Left lung (tissue), 10 donors: ENCODE results near the gene MTHFD1L. TPM values are rescaled to one million over a fixed set of nuclear protein-coding genes. Genes with fewer than 3 reads are reported as not detected.
A peak's percentile ranks its signal among the peaks of the same experiment; 100 is the strongest.

ENCODE experiments used
- ATAC-seq: fragments of 200-7000 bp; cut with Tn5 transposase; one replicate; pipeline ENCODE4 v1.9.1; 2020; ENCODE audit warnings: moderate library complexity
- DNase-seq, 4 donors: peaks; one replicate each; pipeline ENCODE4 v3.0.0-alpha.2; 2013 to 2020
- H3K27ac ChIP-seq, 2 donors: fragments of 200-600 bp; sonication (generic) in 1 of 2; one replicate each; pipeline versions ENCODE4 v1.5.0 to v1.8.0; 2020 to 2021
- H3K27me3 ChIP-seq, 2 donors: fragments of 200-600 bp; sonication (generic) in 1 of 2; one replicate each; pipeline versions ENCODE4 v1.5.0 to v1.8.0; 2020 to 2021
- H3K36me3 ChIP-seq, 2 donors: fragments of 200-600 bp; sonication (generic) in 1 of 2; one replicate each; pipeline versions ENCODE4 v1.5.0 to v1.8.0; 2020 to 2021
- H3K4me1 ChIP-seq, 2 donors: fragments of 200-600 bp; one replicate each; pipeline ENCODE4 v1.8.0; 2021
- H3K4me3 ChIP-seq, 2 donors: fragments of 200-600 bp; sonication (generic) in 1 of 2; one replicate each; pipeline versions ENCODE4 v1.5.0 to v1.8.0; 2020 to 2021; ENCODE audit warnings: mild to moderate bottlenecking in 1 of 2
- H3K9me3 ChIP-seq, 2 donors: fragments of 200-600 bp; sonication (generic) in 1 of 2; one replicate each; pipeline versions ENCODE4 v1.5.0 to v1.8.0; 2020 to 2021
- CTCF ChIP-seq, 2 donors: fragments of 200-600 bp; sonication (generic) in 1 of 2; IDR thresholded peaks; one replicate each; pipeline versions ENCODE4 v1.5.0 to v1.8.0; 2021; ENCODE audit warnings: antibody characterized with exemption in 2 of 2
- intact Hi-C, 2 donors: fragments of 100-400 bp; cut with DNase I; formaldehyde crosslinking; loops; one replicate each; pipeline versions ENCODE4 v1.11.2 to v1.14.2; 2022
- polyA plus RNA-seq, 6 donors: library from polyadenylated mRNA; unstranded; fragments of 120-200 nt; gene quantifications; one replicate each; pipeline ENCODE4 v1.2.1, GENCODE V29; 2013; ENCODE audit not compliant: insufficient read length in 6 of 6
- total RNA-seq, 2 donors: library from RNA; stranded (reverse); fragmentation: NEBNext Ultra II Directional; extraction: Animal tissue kit (Norgen Biotek cat#: 25700); gene quantifications; one replicate each; pipeline ENCODE4 v1.2.1, GENCODE V29; 2021
- donor health status: DM: no; HTN: yes; CAD: no.
- donor health status: DM: no; HTN: no; CAD: no.

Gene MTHFD1L
- total and polyA plus RNA-seq, 8 donors: 11.9 to 38.2 (median 16.0) TPM

GRCh38 chr6:150931405-150931804 lies 65.9 kb downstream of the MTHFD1L start:
- Histone ChIP-seq H3K4me3 (no peak overlapping the region), H3K9me3 (no peaks in the 10 kb centered on the region), H3K4me1 (no peaks in the 10 kb centered on the region), H3K27me3 (no peaks in the 10 kb centered on the region), H3K27ac (no peak overlapping the region), H3K36me3 (peaks cover 0 to 5% of the 10 kb centered on the region in 2 donors)
- ATAC-seq (no peak), DNase-seq (no peak)
- intact Hi-C loops: no loop called here
- no peak for TF ChIP-seq CTCF (IDR thresholded peaks at IDR 0.05)

- no peak for ATAC-seq
- no peaks in the 10 kb centered on the region for H3K9me3 ChIP-seq
- H3K27me3 ChIP-seq: no peaks in the 10 kb centered on the region
- DNase-seq: no peak
- H3K36me3 ChIP-seq: peaks cover 0 to 20% of the 10 kb centered on the region in 2 donors
- no peak overlapping the region for H3K27ac ChIP-seq
- no peak for TF ChIP-seq CTCF (IDR thresholded peaks at IDR 0.05)
- H3K4me1 ChIP-seq: no peaks in the 10 kb centered on the region
- intact Hi-C loops: no loop called here
- no peak overlapping the region for H3K4me3 ChIP-seq
Measured at GRCh38 chr6:150932996-150933395, 67.5 kb downstream of the MTHFD1L start.

- DNase-seq: no peak
- Histone ChIP-seq H3K27me3 (no peaks in the 10 kb centered on the region), H3K27ac (no peak overlapping the region), H3K4me3 (no peak overlapping the region), H3K9me3 (no peaks in the 10 kb centered on the region), H3K4me1 (no peaks in the 10 kb centered on the region), H3K36me3 (peaks cover 0 to 33% of the 10 kb centered on the region in 2 donors)
- TF ChIP-seq CTCF (IDR thresholded peaks at IDR 0.05): no peak
- ATAC-seq: no peak
- intact Hi-C loops: no loop called here
Measured at GRCh38 chr6:150934380-150934779, 68.9 kb downstream of the MTHFD1L start.

- Histone ChIP-seq H3K9me3 (no peaks in the 10 kb centered on the region), H3K27me3 (no peaks in the 10 kb centered on the region), H3K4me1 (no peaks in the 10 kb centered on the region), H3K36me3 (peaks cover 0 to 34% of the 10 kb centered on the region in 2 donors), H3K4me3 (no peak overlapping the region), H3K27ac (no peak overlapping the region)
- intact Hi-C loops: no loop called here
- no peak for DNase-seq
- no peak for ATAC-seq
- TF ChIP-seq CTCF (IDR thresholded peaks at IDR 0.05): no peak
Measured at GRCh38 chr6:150936021-150936555, 70.6 kb downstream of the MTHFD1L start.

GRCh38 chr6:150937132-150937906 lies 71.8 kb downstream of the MTHFD1L start:
- DNase-seq (peak in 1 of 4 donors; percentile 53), ATAC-seq (peak; percentile 54)
- Histone ChIP-seq H3K36me3 (peaks cover 0 to 34% of the 10 kb centered on the region in 2 donors), H3K27ac (peak overlapping the region in 1 of 2 donors; percentile 14), H3K4me3 (no peak overlapping the region), H3K4me1 (no peaks in the 10 kb centered on the region), H3K27me3 (no peaks in the 10 kb centered on the region), H3K9me3 (no peaks in the 10 kb centered on the region)
- intact Hi-C loops: no loop called here
- no peak for TF ChIP-seq CTCF (IDR thresholded peaks at IDR 0.05)
